GM19372 (cell line): ENCODE measurements around the gene HDAC4.

Experiments used
- ATAC-seq: cut with Tn5 transposase; IDR thresholded peaks from one replicate; pipeline ENCODE4 v1.9.1; 2021; ENCODE audit warnings: mild to moderate bottlenecking, low read depth, moderate library complexity; ENCODE audit not compliant: unreplicated experiment

HDAC4 gene

GRCh38 chr2:239331560-239331959, 69.3 kb downstream of the HDAC4 start:
- no peak for ATAC-seq

- ATAC-seq = no peak
Measured at GRCh38 chr2:239330836-239331235, 70.0 kb downstream of the HDAC4 start.

GRCh38 chr2:239329972-239330572, 70.7 kb downstream of the HDAC4 start:
- ATAC-seq = no peak

GRCh38 chr2:239329284-239329971, 71.4 kb downstream of the HDAC4 start:
- ATAC-seq = no peak

- no peak for ATAC-seq
Measured at GRCh38 chr2:239328351-239329191, 72.2 kb downstream of the HDAC4 start.

GRCh38 chr2:239327536-239328350, 73.1 kb downstream of the HDAC4 start:
- no peak for ATAC-seq

- ATAC-seq = no peak
Measured at GRCh38 chr2:239326831-239327535, 73.8 kb downstream of the HDAC4 start.

GRCh38 chr2:239324456-239324855, 76.4 kb downstream of the HDAC4 start:
- ATAC-seq = no peak

- no peak for ATAC-seq
Measured at GRCh38 chr2:239323447-239323846, 77.4 kb downstream of the HDAC4 start.

- no peak for ATAC-seq
Measured at GRCh38 chr2:239322416-239323086, 78.3 kb downstream of the HDAC4 start.

GRCh38 chr2:239321596-239322415, 79.0 kb downstream of the HDAC4 start:
- ATAC-seq = no peak

GRCh38 chr2:239318790-239319661, 81.8 kb downstream of the HDAC4 start:
- no peak for ATAC-seq

- ATAC-seq = no peak
Measured at GRCh38 chr2:239318151-239318611, 82.6 kb downstream of the HDAC4 start.

- ATAC-seq = no peak
Measured at GRCh38 chr2:239316562-239317465, 84.0 kb downstream of the HDAC4 start.

GRCh38 chr2:239315308-239315707, 85.5 kb downstream of the HDAC4 start:
- no peak for ATAC-seq

- no peak for ATAC-seq
Measured at GRCh38 chr2:239313776-239314175, 87.0 kb downstream of the HDAC4 start.
